NOMO-1 treated with dmso at 0.1 percent for 144 hours (cell line): ENCODE results near the gene AIG1.
"Not testable (repeated sequence)": the region's sequence is repeated elsewhere in the genome, so short reads cannot be mapped to it uniquely, and the experiment has no call there.

Source experiments
- DNase-seq: peaks from one replicate; lab custom pipeline; 2025; ENCODE audit not compliant: unreplicated experiment; lab: John Stamatoyannopoulos, UW

The AIG1 gene

DNA sequence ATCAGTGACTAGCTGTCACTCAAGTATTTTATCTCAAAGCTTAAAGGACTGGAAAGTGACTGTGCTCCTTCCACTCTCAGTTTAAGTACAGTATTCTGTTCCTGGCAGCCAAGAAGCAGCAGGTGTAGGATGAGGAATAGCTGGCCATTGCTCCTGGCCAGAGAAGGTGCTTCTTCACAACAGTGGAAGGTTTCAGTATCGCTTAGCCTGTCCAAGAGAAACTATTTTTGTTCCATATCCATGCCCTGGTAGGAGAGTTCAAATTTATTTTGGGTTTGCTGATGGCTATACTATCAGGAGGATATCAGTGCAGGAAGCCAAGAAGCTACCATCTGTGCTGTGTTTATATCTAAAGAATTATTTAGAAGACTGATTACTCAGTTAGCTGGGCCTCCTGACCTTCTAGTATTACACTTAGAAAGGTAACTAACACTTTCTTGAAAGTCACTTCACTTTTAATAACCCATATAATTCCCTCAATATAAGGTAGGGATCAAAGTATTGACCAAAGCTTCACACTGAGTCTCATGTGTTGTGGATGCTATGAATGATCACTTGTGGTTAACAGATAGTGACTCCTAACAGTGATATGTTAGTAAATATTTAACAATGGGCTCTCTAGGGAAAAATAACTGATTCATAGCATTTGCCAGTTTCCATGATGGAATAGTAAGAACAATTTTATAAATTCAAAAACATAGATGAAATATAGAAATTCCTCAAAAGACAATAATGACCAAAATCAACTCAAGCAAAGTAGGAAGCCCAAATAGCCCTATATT lies 99.9 kb downstream of the AIG1 start:
- no peak for DNase-seq

GRCh38 chr6:143163621-143164020 lies 102.9 kb downstream of the AIG1 start:
- no peak for DNase-seq

GRCh38 chr6:143164565-143165105 lies 103.9 kb downstream of the AIG1 start:
- no peak for DNase-seq

GRCh38 chr6:143165315-143165855 lies 104.7 kb downstream of the AIG1 start:
- no peak for DNase-seq

DNA sequence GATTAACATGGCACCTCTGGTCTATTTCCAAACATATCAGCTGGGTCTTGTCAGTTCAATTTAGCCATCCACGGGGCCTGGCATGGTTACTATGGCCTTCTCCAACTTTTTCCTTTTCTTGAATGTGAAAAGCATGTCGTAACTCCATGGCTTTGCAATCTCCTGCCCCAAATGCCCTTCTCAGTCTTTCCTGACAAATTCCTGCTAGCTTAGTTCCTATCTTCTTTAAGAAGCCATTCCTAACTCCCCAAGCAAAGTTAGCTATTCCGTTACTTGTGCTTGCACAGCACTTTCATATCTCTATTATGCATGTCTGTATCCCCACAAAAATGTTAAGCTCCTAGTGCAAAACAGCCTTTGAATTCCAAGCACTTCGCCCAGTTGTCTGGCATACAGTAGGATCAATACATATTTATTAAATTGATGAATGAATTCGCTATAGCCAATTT lies 105.6 kb downstream of the AIG1 start:
- DNase-seq: no peak

- DNase-seq: no peak
Observed at GRCh38 chr6:143167224-143167623, 106.5 kb downstream of the AIG1 start.

DNA sequence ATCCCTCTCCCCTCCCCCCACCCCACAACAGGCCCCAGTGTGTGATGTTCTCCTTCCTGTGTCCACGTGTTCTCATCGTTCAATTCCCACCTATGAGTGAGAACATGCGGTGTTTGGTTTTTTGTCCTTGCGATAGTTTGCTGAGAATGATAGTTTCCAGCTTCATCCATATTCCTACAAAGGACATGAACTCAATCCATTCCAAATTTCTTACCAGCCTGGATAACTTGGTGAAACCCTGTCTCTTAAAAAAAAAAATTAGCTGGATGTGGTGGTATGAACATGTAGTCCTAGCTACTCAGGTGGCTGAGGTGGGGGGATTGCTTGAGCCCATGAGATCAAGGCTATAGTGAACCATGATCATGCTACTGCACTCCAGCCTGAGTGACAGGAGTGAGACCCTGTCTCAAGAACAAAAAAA lies 107.7 kb downstream of the AIG1 start:
- not testable (repeated sequence) for DNase-seq

GRCh38 chr6:143169440-143169839 lies 108.8 kb downstream of the AIG1 start:
- no peak for DNase-seq

- no peak for DNase-seq
Observed at GRCh38 chr6:143174516-143174915, 113.8 kb downstream of the AIG1 start.

DNA sequence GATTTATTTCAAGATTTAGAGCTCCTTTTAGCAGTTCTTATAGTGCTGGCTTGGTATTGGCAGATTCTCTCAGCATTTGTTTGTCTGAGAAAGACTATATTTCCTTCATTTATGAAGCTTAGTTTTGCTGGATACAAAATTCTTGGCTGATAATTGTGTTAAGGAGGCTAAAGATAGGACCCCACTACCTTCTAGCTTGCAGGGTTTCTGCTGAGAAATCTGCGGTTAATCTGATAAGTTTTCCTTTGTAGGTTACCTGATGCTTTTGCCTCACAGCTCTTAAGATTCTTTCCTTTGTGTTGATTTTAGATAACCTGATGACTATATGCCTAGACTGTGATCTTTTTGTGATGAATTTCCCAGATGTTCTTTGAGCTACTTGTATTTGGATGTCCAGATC lies 114.3 kb downstream of the AIG1 start:
- DNase-seq: no peak

DNA sequence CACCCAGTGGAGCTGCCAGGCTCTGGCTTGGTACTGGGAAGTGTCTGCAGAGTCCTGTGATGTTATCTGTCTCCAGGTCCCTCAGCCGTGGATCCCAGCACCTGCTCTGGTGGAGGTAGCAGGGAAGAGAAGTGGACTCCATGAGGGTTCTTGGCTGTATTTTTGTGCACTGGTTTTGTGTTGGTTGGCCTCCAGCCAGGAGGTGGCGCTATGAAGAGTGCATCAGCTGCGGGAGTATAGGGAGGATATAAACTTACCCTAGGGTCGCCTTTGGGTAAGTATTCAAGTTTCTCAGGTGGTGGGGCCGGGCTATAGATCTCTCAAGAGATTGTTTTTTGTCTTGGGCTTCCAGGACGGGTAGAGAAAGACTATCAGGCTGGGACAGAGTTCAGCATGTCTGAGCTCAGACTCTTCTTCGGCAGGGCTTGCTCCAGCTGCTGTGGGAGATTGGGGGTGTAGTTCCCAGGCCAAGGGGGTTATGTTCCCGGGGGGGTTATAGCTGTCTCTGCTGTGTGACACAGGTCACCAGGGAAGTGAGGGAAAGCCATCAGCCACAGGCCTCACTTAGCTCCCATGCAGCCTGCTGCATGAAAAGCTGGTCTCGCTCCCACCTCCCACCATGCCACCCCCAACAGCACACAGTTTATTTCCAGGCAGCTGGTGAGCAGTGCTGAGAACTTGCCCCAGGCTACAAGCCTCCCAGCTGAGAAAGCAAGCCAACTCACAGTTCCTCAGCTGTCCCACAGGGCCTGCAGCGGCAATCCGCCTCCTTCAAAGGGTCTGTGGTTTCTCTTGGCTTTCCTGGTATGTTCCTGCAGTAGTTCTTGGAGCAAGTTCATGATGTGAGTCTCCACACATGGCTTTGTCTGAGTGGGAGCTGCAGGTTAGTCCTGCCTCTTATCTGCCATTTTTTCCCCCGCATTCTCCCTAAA lies 115.7 kb downstream of the AIG1 start:
- DNase-seq: no peak

DNA sequence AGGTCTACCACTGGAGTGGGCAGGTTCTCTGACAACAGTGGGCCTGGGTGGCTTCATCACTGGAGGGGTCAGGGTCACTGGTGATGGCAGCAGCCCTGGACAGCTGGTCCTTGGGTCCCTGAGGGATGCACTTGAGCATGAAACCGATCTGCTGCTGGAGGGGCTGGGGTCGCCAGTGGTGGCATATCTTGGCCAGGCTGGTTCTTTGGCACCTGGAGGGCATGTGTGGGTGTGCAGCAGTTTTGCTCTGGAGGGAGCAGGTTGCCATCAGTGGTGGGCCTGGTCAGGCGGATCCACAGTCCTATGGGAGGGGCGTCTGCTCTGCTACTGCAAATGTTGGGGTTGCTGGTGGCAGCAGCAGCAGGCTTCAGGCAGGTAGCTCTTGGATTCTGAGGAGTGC lies 117.0 kb downstream of the AIG1 start:
- DNase-seq: no peak

- no peak for DNase-seq
Observed at GRCh38 chr6:143179096-143179495, 118.4 kb downstream of the AIG1 start.

- no peak for DNase-seq
Observed at GRCh38 chr6:143179901-143180612, 119.4 kb downstream of the AIG1 start.

DNA sequence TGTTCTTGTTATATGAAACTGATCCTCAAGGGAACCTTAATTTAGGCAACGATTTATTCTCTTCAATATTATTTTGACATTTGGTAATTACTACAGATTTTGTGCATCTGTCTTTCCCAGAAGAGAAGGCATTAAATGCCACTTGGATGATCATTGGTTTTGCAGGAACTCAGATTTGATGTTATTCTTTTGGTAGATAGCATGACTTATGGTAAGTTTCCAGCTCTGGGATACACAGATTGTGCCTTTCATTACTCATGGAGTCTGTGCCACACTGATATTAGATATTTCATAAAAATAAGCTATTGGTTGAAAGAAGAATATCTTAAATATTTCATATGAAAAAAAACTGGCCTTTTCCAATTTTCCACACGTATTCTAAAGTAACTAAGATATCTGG lies 120.1 kb downstream of the AIG1 start:
- DNase-seq: no peak

- DNase-seq: no peak
Observed at GRCh38 chr6:143183666-143184065, 123.0 kb downstream of the AIG1 start.

DNA sequence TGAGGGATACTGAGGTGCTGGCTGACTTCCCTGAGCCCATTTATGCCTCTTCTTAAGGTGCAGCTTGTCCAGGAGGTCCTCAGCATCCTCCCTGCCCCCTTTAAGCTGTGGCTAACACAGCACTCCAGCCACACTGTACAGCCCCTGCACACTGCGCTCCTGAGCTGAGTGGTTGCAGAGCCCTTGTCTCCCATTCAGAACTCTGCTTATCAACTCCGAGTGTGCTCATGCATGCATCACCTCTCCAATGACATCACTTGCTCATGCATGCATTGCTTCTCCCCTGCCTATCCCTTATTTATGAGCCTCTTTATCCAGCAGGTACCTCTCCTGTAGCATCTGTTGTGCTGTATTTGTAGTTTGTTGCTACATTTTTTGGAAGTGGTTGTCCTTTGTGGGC lies 124.6 kb downstream of the AIG1 start:
- DNase-seq: no peak

- DNase-seq: no peak
Observed at GRCh38 chr6:143187238-143187923, 126.7 kb downstream of the AIG1 start.

DNA sequence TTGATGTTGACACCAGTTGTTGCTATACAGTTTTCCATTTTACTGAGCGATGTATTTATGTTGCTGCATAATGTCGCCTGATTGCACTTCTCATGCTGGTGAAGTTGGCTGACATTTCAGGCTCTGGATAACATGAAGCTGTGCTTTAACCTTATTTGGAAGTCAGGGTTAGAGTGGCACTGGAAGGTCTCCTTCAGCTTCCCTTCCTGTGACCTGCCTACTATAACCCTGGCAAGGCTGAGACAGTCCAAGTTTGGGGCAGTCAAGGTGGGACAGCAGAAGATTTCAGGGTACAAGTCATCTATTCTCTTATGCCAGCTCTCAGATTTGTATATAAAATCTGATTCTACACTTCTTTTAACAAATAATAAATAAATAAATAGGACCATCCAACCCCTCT lies 127.6 kb downstream of the AIG1 start:
- DNase-seq: no peak

- DNase-seq: no peak
Observed at GRCh38 chr6:143191361-143191760, 130.7 kb downstream of the AIG1 start.
